Fibroblast of the aortic adventitia (primary cell): Measurements from ENCODE around the gene TSHR. TPM values are rescaled to one million over a fixed set of nuclear protein-coding genes. Genes with fewer than 3 reads are reported as not detected.
A peak's percentile ranks its signal among the peaks of the same experiment; 100 is the strongest.
"Not testable (repeated sequence)": the region's sequence is repeated elsewhere in the genome, so short reads cannot be mapped to it uniquely, and the experiment has no call there.

Source experiments
- DNase-seq: peaks from one replicate; pipeline ENCODE4 v3.0.0-alpha.2; 2010; ENCODE audit warnings: low read depth
- H3K4me3 ChIP-seq: 2 replicates; pipeline ENCODE4 v1.5.1; 2011; ENCODE audit warnings: low read depth, mild to moderate bottlenecking, control low read depth, low read length, moderate library complexity
- CTCF ChIP-seq: IDR thresholded peaks from 2 replicates; pipeline ENCODE4 v1.5.1; 2011; ENCODE audit warnings: mild to moderate bottlenecking, low read length, control low read depth, inconsistent platforms; ENCODE audit not compliant: insufficient read depth
- total RNA-seq: library from RNA; depleted of rRNA; stranded (reverse); fragments of >200 nt; gene quantifications from 2 replicates; pipeline ENCODE4 v1.2.3, GENCODE V29; 2012; ENCODE audit warnings: low replicate concordance

The TSHR gene
- total RNA-seq: not detected in 2 replicates

GRCh38 chr14:80955416-80955941 lies at the start of gene TSHR:
TSHR (plus strand) TSS chr14:80955621; CDS start chr14:80955681, 60 bp downstream.
- TF ChIP-seq CTCF: no peak
- DNase-seq: no peak
- peak within 1 kb of the TSS; percentile 63 for H3K4me3 ChIP-seq

- no peak for TF ChIP-seq CTCF
- H3K4me3 ChIP-seq: no peak overlapping the region
- DNase-seq: no peak
Measured at GRCh38 chr14:80906336-80906735, 49.1 kb upstream of the TSHR start.

- no peak for TF ChIP-seq CTCF
- DNase-seq: peak; percentile 31
- no peak overlapping the region for H3K4me3 ChIP-seq
Measured at GRCh38 chr14:80906946-80907345, 48.5 kb upstream of the TSHR start.

GRCh38 chr14:80912013-80912412 lies 43.4 kb upstream of the TSHR start:
- H3K4me3 ChIP-seq, DNase-seq: not testable (repeated sequence)

- no peak for DNase-seq
- TF ChIP-seq CTCF: no peak
- no peak overlapping the region for H3K4me3 ChIP-seq
Measured at GRCh38 chr14:80919622-80920021, 35.8 kb upstream of the TSHR start.

- DNase-seq: no peak
- no peak overlapping the region for H3K4me3 ChIP-seq
- no peak for TF ChIP-seq CTCF
Measured at GRCh38 chr14:80923368-80923767, 32.1 kb upstream of the TSHR start.

GRCh38 chr14:80924365-80925103 lies 30.9 kb upstream of the TSHR start:
- H3K4me3 ChIP-seq: no peak overlapping the region
- no peak for DNase-seq
- TF ChIP-seq CTCF: no peak
